AML-193 (cell line): ENCODE measurements around the gene SYT8.

Experiments used
- DNase-seq, 2 experiments: peaks; one replicate each; lab custom pipeline; 2025; lab: John Stamatoyannopoulos, UW

Gene SYT8

DNA sequence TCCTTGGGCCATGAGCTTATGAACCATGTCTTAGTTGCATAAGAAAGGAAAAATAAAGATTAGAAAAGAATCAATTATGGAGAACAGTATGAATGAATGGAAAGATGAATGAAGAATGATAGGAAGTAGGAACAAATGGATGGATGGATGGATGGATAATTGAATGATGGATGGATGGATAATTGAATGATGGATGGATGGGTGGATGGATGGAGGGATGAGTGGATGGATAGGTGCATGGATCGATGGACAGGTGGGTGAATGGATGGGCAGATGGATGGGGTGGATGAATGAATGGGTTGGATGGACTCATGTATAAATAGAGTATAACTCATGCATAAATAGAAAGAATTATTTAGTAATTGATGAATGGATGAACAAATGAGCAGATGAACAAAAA is 25.3 kb downstream of the SYT8 start:
- no peak for DNase-seq

DNA sequence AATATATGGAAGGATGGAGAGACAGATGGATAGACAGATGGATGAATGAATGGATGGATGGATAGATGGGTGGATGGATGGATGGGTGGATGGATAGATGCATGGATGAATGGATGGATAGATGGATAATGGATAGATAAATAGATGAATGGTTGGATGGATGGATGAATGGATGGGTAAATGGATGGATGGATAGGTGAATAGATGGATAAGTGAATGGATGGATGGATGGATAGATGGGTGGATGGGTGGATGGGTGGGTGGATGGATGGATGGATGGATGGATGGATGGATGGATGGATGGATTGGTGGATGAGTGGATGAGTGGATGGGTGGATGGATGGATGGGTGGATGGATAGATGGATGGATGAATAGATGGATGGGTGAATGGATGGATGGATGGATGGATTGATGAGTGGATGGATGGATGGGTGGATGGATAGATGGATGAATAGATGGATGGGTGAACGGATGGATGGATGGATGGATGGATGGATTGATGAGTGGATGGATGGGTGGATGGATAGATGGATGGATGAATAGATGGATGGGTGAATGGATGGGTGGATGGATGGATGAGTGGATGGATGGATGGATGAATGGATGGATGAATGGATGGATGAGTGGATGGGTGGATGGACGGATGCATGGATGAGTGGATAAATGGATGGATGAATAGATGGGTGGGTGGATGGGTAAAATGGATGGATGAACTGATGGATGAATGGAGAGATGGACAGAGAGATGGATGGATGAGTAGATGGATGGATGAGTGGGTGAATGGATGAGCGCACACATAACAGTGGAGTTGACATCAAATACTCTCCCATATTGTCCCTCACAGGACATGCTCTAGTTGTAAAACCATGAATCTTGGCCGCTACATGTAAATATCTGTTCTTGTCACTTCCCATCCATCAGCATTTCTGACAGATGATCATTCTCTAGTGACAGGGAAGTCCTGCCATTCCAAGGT is 26.9 kb downstream of the SYT8 start:
- no peak for DNase-seq

DNA sequence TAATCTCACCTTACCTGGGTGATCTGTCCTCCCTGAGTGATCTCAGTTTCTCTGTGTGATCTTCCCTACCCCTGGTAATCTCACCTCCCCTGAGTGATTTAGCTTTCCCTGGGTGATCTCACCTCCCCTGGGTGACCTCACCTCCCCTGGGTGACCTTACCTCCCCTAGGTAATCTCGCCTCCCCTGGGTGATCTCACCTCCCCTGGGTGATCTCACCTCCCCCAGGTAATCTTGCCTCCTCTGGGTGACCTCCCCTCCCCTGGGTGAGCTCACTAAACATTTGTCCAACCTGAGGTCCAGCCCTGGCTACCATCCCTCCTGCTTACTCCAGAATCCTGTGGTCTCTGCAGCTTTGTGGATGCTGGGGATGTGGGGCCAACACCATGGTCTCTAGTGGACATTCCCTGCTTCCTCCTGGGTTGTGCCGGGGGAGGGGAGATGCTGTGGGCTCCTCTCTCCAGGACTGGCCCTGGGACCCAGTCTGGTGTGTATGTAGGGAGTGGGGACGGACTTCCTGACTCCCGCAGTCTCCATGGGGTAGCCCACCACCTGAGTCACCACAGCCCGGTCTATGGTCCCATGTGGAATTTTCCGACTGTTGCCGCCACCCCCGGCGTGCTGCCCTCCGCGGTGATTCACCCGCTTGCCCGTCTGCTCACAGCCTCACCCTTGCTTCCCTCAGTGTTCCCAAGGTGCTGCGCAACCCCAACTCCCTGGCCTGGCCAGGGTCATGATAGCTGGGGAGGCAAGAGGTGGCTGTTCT is 28.0 kb downstream of the SYT8 start:
- no peak for DNase-seq

DNA sequence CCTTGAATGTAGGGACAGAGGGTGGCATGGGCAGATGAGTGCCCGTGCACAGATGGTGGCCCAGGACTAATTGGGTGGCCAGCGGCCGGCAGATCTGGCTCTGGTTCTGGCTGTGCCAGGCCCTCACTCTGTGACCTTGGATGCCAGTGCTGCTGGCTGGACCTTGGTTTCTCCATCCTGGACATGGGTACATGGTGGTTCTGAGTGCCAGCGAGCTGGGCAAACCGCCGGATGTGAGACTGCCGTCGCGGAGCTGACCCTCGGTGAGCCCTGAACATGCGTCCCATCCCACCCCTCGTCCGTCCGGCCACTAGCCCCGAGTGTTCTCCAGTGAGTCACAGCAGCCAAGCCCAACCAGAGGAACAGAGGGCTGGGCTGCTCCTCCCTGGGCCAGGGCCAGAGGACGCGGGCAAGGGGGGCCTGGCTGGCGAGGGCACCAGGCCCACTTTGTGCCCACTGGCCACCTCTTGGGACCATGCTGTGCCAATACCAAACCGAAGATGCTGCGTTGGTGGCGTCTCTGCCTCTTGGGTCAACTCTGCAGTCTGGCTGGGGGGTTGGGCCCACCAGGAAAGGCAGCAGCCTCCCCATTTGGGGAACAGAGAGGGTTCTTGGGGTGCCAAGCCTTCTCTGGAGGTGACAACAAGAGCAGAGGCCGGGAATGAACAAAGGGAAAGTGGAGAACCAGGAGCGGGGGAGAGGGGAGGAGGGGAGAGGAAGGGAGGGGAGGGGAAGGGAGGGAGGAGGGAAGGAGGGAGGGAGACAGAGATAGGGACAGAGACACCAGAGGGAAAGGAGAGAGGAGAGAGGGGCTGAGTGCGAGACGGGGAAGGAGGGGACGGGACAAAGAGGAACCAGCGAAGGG is 28.8 kb downstream of the SYT8 start:
- DNase-seq = no peak

DNA sequence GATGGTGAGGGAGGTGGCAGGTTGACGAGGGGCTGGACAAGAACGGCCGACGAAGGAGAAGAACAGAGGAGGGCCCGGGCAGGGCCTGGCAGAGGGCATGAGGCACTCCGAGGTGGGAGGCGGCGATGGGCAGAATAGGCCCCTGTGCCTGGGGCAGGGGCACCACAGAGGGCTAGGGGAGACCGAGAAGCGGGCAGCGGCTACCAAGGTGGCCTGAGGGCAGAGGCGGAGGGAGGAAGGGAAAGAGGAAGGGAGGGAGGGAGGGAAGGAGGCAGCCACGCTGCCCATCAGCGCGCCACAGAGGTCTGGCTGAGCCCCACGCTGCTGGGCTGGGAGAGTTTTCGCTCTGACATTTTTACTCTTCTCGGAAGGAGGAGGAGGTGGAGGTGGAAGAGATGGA is 29.4 kb downstream of the SYT8 start:
- no peak for DNase-seq

DNA sequence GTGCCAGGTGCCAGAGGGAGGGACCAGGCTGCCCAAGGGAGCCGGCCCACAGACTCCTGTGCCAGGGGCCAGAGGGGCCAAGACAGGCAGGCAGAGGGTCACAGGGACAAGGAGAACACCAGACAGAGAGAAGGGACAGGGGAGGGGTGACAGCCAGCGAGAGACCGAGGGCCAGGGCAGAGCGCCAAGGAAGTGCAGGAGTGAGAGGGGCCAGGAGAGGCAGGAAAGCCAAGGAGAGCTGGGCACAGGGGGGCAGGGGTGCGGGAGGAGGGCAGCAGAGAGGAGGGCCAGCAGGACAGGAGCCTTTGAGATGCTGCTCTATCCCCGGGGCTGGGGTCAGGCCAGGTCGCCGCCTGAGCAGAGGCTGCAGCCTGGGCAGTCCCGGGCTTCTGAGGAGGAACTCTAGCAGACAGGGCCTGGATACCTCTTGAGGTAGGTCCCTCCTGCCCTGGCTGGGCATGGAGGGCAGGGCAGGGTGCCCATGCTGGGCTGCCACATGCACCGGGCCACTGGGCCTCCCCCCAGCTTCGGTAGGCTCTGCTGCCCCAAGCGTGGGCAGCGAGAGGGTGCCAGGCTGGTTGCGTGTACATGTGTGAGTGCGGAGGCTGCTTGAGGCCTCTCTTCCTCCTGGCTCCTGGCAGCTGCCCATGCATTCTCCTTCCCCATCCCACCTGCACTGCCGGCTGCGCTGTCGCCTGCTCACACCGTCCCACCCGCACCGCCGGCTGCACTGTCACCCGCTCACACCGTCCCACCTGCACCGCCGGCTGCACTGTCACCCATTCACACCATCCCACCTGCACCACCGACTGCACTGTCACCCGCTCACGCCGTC is 30.3 kb downstream of the SYT8 start:
- DNase-seq = no peak

DNA sequence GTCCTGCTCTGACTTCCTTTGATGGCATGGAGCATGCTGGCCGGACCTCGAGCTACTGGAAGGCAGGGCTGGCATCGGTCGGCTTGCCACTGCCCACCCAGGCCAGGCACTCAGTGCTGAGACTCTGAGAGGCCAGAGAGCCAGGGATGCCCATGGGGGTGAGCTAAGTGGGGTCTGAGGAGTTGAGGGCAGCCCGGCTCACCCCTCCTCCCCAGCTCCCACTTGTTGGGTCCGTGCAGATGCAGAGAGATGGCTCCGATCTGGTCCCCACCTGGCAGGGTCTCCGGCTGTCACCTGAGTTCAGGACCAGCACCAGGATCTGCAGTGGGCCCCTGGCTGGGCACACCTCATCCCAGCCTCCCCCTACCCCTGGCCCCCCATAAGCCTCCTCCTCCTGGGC is 31.4 kb downstream of the SYT8 start:
- DNase-seq = no peak

DNA sequence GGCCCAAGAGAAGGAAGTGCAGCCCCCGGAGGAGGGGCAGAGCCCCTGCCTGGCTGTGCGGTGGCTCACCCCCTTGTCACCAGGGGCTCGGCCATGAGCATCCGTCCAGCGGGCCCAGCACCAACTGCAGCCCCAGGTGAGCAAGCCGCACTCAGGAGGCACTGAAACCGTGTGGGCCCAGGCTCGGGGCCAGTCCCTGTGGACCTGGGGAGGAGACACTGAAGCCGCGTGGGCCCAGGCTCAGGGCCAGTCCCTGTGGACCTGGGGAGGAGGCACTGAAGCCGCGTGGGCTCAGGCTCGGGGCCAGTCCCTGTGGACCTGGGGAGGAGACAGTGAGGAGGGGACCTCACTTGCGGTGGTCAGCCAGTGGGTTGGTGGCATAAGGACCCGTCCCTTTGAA is 32.0 kb downstream of the SYT8 start:
- no peak for DNase-seq

DNA sequence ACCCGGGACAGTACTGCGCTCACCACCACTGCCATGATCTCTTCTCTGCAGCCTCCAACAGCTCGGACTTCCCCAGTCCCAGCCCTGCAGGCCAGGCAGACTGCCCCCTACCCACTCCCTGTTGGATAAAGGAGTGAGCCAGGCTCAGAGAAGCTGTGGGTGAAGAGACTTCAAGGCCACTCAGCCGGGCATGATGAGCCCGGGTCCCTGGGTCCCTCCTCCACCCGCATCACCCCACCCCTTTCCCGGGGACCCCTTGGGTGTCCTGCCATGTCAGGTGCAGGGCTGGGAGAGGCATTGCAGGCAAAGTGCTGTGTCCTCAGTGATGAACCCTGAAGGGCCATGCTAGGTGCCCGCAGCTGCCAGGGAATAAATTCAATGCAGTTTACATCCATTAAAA is 32.6 kb downstream of the SYT8 start:
- no peak for DNase-seq

DNA sequence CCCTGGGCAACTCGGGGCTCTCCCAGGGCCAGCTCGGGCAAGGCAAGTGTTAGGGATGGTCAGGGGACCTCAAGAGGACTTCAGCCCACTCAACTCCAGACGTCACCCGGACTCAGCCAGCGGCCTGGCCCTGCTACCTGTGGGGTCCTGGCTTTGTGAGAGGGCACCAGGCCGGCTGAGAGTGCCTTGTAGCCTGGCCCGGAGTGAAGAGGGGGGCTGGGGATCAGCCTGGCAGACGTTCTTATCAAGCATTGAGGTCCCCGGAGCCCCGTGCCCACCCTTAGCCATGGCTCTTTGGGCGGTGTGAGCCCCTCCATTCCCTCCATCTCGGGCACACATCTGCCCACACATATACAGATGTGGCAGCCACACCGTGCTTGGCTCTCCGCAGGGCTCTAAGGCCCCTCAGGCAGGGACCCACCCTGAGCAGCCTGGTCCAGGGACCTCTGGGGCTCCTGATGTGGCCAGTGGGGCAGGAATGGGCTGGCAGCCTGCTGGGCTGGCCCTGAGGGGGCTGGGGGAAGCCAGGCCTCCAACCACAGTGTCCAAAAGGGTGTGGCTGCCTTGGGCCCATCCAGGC is 33.4 kb downstream of the SYT8 start:
- no peak for DNase-seq

DNA sequence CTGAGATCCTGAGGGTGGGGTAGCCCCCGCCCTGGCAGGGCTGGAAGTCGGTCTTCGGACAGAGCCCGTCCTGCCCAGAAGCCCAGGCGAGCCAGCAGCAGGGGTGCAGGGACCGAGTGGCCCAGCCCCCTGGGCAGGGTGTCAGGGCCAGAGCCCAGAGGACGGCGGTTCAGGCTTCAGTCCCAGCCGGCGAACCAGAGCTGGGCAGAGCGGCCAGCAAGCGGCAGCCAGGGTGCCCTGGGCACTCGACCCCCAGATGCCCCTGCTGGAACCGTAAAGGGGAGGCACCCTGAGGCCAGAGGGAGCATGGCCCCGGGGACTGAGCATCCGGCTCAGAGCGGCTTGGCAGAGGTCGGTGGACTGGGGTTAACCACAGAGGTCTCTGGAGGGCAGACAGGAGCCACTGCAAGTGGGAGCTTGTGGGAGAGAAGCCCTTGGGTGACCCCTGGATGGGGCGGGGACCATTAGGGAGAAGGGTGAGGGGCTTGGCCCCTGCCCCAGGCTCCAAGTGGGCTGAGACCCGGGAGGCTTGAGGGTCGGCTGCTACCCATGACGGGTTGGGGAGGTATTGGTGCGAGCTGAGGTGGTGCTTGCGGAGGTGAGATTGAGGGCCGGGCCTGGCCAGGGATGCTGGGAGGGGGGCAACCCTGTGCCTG is 34.0 kb downstream of the SYT8 start:
- DNase-seq = no peak

DNA sequence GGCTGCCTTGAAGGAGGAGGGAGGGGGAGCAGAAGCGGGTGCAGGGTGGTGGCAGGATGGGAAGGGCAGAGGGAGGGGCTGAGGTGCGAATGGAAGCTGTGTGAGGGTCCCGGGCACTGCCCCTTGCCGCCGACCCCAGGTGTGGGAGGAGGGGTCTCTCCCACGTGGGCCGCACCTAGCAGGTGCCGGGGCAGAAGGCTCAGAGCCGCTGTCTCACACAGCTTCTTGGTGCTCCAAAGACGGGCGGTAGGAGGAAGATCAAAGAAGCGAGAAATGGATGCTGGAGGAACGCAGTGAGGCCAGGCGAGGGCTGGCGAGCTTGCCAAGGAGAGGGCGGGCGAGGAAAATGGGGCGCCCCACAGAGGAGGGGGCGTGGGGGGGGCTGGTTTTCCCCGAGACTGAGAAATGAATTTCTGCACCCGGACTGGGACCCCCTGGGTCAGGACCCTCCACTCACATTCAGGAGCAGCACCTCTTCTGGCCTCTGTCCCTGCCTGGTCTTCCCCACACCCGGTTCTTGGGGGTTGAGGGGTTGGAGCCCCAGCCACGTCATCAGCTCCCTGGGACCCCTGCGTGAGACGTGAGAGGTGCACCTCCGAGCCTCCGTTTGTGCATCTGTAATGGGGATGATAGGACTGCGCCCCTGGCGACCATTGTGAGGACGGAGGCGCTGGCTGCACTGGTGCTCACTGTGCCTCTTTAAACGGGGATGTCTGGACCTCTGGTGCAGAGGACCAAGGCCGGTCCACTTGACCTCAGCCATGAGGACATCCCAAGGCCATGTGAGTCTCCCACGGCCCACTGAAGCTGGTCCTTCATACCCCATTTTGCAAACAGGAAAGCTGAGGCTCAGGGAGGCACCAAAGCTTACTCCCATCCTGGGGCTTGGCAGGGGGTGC is 34.9 kb downstream of the SYT8 start:
- DNase-seq = no peak

DNA sequence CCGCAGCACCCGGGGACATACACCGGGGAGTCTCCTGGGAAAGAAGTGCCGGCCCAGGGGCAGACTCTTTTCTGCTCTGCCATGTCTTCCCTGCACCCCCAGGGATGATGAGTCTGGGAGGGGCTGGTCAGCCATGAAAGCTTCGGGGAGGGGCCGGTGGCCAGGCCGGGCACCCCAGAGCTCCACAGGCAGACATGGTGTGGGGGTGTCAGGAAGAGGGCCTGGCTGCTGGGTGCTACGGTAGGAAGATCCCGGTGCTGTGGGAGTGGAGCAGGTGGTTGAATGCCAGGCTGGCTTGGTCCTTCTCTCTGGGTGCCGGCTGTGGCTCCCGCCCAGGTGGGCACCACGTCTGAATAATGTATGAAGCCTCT is 35.5 kb downstream of the SYT8 start:
- no peak for DNase-seq

DNA sequence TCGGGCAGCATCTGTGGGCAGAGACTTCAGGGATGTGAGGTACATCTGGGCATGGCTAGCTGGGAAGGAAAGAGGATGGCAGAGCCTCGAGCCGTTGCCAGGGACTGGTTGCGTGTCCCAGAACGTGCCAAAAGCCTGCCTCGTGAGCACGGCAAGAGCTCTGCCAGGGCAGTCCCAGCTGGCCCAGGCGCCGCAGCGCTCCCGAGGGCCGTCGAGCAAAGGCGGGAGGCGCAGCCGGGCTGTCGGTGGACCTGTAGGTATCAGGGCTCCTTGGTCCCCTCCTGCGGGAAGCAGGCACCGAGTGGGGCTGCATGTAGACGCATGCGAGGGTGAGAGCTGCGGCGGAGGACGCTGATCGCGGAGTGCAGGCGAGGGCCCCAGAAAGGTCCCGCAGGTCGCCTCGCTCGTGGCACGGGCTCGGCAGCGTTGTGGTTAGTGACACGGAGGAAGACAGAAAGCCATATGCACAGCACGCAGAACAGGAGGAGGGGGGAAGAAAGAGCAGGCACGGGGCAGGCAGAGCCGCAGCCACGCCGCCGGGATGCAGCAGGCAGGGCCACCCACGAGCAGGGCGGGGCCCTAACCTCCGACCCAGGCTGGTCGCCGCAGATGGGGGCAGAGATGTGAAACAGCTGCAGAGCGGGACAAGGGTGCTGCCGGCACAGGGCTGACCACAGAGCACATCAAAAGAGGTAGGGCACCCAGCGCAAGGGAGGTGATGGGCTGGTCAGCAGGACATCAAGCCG is 36.1 kb downstream of the SYT8 start:
- no peak for DNase-seq

DNA sequence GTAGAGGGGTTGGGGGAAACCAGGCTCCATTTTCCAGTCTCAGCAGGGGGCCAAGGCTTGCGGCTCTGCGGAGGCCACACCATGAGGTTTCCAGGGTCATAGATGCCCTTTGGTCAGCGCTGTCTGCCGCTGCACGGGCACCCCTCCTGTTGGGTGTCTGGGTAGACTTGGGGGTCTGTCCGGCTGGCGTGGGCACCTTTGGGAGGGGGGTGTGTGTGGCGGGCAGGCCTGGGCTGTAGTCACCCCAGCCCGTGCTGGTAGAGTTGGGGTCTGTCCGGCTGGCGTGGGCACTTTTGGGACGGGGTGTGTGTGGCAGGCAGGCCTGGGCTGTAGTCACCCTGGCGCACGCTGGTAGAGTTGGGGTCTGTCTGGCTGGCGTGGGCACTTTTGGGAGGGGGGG is 36.7 kb downstream of the SYT8 start:
- DNase-seq = no peak

DNA sequence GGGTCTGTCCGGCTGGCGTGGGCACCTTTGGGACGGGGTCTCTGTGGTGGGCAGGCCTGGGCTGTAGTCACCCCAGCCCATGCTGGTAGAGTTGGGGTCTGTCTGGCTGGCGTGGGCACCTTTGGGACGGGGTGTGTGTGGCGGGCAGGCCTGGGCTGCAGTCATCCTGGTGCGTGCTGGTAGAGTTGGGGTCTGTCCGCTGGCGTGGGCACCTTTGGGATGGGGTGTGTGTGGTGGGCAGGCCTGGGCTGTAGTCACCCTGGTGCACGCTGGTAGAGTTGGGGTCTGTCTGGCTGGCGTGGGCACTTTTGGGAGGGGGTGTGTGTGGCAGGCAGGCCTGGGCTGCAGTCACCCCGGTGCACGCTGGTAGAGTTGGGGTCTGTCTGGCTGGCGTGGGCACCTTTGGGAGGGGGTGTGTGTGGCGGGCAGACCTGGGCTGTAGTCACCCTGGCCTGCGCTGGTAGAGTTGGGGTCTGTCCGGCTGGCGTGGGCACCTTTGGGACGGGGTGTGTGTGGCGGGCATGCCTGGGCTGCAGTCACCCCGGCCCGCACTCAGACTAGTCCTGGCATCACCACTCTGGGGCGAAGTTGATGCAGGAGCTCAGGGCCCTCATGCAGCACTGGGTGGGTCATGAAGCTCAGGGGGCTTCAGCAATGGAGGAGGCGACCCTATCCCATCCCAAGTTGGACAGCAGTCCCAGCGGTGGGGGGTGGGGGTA is 37.6 kb downstream of the SYT8 start:
- DNase-seq = no peak

DNA sequence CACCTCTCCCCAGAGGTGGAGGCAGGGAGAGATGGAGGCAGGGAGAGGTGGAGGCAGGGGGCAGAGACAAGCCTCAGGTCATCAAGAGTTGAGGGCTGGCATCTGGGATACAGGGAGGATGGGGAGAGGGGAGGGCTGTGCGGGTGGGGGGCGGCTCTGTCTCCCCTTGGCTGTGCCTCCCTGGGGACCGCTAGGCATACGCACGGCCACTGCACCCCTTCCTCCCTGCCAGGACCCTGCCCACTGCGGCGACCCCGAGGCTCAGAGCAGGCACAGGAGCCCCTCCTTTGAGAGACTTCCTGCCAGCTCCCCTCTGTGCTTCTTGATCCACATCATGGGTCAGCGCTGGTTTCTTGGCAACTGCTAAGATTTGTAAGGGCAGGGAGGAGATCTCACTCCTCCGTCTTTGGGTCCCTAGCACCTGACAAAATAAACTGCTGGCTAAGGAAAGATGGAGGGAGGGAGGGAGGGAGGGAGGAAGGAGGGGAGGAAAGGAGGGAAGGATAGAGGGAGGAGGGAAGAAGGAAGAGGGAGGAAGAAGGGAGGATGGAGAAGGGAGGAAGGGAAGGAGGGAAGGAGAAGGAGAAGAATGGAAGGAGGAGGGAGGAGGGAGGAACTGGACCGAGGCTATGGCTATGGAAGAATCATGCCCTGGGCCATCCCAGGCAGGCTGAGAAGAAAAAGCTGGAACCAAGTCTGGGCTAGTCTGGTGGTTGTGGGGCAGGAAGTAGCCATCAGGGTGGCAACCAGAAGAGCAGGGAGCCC is 38.4 kb downstream of the SYT8 start:
- DNase-seq = no peak
